ENCODE data around the gene SNRK. TPM values are rescaled to one million over a fixed set of nuclear protein-coding genes. Genes with fewer than 3 reads are reported as not detected.

Gene SNRK, protein sequence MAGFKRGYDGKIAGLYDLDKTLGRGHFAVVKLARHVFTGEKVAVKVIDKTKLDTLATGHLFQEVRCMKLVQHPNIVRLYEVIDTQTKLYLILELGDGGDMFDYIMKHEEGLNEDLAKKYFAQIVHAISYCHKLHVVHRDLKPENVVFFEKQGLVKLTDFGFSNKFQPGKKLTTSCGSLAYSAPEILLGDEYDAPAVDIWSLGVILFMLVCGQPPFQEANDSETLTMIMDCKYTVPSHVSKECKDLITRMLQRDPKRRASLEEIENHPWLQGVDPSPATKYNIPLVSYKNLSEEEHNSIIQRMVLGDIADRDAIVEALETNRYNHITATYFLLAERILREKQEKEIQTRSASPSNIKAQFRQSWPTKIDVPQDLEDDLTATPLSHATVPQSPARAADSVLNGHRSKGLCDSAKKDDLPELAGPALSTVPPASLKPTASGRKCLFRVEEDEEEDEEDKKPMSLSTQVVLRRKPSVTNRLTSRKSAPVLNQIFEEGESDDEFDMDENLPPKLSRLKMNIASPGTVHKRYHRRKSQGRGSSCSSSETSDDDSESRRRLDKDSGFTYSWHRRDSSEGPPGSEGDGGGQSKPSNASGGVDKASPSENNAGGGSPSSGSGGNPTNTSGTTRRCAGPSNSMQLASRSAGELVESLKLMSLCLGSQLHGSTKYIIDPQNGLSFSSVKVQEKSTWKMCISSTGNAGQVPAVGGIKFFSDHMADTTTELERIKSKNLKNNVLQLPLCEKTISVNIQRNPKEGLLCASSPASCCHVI
- 36.7 TPM for total RNA-seq

DNA sequence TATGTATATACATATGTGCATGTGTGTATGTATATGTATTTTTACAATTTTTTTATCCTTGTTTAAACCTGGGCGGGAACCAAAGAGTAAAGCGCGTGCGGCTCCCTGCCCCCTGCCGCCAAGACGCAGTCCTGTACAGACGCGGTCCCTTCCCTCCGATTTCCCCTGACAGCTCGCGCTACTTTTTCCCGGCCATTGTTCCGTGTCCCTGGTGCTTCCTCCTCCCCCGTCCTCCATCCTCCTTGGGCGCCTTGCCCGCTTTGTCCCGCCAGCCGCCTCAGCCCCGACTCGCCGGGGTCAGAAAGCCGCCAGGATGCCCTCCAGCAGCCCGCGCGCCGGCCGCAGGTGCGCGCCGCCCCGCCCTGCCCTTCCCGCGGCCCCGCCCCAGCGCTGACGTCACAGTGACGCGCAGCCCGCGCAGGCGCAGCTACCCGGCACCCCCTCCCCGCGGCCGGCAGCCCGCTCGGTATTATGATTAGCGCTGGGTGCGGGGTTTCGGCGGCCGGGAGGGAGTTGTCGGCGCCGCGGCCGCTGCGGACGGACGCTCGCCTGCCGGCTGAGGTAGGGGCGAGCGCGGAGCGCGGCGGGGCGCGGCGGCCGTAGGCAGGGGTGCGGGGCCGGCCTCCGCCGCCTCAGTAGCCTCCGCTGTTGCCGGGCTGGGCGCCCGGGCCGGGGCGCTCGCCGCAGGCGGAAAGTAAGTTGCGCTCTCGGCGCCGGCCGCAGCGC lies at the start of gene SNRK:
Gene SNRK (plus strand): TSS at position 426 of the 726 bp plus-strand sequence. CDS start 16,664 bp downstream, outside the sequence.
- DNase-seq (ENCODE audit: low spot score): peak; percentile 92

GRCh38 chr3:43238801-43239200 lies 47.5 kb upstream of the SNRK start:
- DNase-seq (ENCODE audit: low spot score): no peak

GRCh38 chr3:43239755-43240154 lies 46.6 kb upstream of the SNRK start:
- DNase-seq (ENCODE audit: low spot score): no peak

- no peak for DNase-seq (ENCODE audit: low spot score)
Measured at GRCh38 chr3:43243590-43244587, 42.5 kb upstream of the SNRK start.

DNA sequence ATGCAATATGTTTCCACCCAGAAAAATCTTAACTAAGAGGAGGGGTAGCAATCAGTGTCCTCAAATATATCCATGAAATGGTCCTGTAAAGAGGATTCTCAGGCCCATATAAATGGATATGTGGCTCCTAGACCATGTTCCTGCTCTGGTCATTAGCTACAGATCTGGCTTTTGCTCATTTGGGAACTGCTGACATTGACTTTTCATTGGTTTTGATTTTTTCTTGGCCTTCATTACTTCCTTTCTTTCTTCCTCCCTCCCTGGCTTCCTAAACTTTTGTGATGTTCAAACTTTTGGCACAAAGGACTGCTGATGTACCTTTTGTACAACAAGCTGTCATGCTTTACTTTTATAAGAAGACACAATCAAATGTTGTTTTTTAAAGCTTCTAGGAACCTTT lies 41.6 kb upstream of the SNRK start:
- DNase-seq (ENCODE audit: low spot score): no peak

GRCh38 chr3:43246976-43247375 lies 39.4 kb upstream of the SNRK start:
- no peak for DNase-seq (ENCODE audit: low spot score)

GRCh38 chr3:43247561-43248184 lies 38.7 kb upstream of the SNRK start:
- no peak for DNase-seq (ENCODE audit: low spot score)

DNA sequence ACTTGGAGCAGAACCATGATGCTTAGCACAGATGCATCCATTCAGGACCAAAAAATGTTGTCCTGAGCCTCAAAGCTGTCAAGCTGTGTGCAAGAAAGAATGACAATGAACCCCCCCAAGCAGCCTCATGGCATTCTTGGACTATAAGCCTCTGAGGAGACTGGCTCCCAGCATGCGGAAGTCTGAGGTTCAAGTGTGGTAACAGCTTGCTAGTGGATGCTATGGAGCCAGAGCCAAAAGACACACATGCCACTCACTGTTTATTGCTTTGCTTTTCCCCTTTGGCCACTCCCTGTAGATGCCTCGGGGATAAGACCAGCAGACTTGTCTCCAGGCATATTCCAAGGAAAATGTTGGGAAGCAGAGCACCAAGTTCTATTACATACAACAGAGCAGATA lies 38.2 kb upstream of the SNRK start:
- DNase-seq (ENCODE audit: low spot score): no peak

- no peak for DNase-seq (ENCODE audit: low spot score)
Measured at GRCh38 chr3:43248973-43249372, 37.4 kb upstream of the SNRK start.

GRCh38 chr3:43249405-43249804 lies 36.9 kb upstream of the SNRK start:
- no peak for DNase-seq (ENCODE audit: low spot score)

GRCh38 chr3:43253294-43253693 lies 33.0 kb upstream of the SNRK start:
- DNase-seq (ENCODE audit: low spot score): no peak

DNA sequence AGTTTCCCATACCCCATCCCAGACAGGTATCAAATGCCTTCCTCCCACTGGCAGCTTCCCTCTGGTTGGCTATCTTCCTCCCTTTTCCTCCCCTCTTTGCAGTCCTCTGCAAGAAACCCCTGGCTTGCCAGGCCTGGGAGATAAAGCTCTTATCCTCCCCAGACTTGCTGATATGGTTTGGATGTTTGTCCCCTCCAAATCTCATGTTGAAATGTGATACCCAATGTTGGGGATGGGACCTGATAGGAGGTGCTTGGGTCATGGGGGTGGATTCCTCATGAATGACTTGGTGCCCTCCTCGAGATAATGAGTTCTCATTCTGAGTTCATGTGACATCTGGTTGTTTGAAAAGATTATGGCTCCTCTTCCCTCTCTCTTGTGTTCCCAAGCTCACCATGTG lies 32.2 kb upstream of the SNRK start:
- no peak for DNase-seq (ENCODE audit: low spot score)

- DNase-seq (ENCODE audit: low spot score): no peak
Measured at GRCh38 chr3:43255662-43256061, 30.7 kb upstream of the SNRK start.

DNA sequence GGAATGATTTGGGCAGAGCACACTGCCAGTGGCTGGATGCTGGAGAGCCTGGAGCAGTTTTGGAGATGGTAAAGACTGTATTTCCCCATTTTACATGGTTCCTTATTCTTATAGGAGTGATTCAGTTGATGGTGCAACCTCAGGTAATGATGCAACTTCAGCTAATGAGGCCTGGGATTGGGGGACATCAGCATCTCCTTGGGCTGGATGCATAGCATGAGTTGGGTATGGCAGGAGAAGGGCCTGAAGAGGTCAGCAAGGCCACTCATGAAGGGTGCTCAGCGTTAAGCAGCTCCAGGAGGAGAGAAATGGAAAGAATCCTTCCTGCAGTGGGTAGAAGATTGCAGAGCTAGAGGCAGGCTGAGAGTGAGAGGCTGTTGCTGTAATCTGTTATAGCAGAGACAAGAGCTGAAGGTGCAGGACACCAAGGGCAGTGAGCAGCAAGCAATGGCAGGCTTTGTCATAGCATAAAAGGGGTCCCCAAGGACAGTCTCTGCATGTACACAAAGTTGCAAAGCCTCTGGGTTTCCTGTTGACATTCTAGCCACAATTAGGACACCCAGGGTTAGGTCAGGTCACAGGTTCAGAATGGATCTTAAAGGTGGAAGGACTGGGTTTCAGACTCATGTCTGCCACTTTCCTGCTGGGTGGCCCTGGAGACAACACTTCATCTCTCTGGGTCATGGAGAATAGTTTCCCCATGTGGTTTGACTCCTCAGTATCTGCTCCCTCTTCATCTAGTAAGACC lies 29.5 kb upstream of the SNRK start:
- DNase-seq (ENCODE audit: low spot score): no peak

GRCh38 chr3:43257850-43258249 lies 28.5 kb upstream of the SNRK start:
- no peak for DNase-seq (ENCODE audit: low spot score)

- DNase-seq (ENCODE audit: low spot score): no peak
Measured at GRCh38 chr3:43259626-43260025, 26.7 kb upstream of the SNRK start.

- DNase-seq (ENCODE audit: low spot score): no peak
Measured at GRCh38 chr3:43260412-43260811, 25.9 kb upstream of the SNRK start.

DNA sequence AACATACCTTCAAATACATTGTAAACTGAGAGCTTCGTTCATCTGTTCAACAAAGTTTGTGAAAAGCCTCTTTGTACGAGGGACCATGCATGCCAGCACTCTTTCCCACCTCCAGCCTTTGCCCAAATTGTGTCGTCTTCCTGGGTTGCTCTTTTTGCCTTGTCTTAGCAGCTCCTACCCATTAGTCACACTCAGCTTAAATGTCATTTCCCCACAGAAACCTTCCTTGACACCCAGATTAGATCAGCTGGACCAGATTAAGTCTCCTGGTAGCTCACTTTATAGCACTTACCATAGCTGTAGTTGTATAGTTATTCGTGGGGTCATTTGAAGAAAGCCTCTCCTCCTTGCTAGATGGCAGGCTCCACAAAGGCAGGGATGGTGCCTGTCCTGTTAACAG lies 24.1 kb upstream of the SNRK start:
- no peak for DNase-seq (ENCODE audit: low spot score)

DNA sequence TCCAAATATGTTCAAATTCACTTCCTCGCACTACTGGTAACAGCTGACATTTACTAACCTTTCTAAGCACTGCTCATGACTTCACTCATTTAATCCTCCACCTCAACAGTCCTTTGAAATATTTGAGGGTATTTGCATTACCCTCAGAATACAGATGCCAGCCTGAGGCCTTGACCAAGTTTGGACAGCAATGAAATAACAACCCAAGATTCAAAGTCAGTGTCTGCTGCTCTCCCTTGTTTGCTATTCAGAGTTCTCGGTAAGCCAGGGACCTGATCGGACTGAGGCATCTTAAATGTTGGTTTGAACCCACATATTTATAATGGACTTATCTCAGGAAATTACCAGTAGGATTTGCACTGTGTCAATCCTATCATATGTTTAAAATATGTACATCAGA lies 19.9 kb upstream of the SNRK start:
- DNase-seq (ENCODE audit: low spot score): no peak

DNA sequence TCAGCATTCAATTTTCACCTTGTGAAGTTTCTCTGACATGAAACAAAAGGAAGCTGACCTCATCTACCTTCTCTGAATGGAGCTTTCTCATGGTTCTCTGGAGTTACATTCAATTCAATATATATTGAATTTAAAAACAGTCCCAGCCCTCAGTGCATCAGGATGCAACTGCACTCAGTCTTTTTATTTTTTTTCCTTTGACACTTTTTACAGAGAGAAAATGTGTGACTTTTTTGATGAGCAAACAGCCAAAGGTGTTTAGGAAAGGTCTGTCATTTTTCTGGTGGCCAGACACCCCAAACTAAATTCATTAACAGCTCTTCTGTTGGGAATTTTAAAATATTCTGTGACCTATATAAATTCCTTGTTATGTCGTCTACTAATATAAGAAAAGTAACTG lies 19.3 kb upstream of the SNRK start:
- DNase-seq (ENCODE audit: low spot score): no peak
